Measurements from ENCODE around the gene PJVK.

Gene PJVK

GRCh38 chr2:178491612-178492011 is 40.4 kb downstream of the PJVK start:
- no peak for TF ChIP-seq CTCF (IDR thresholded peaks at IDR 0.05; ENCODE audit: borderline replicate concordance, control extremely low read depth, extremely low read depth, insufficient read depth, missing control alignments)
- in situ Hi-C loops (cut with MboI; ENCODE audit: low sequenced_read_pairs, unreplicated experiment), result no loop called here
- no peak for DNase-seq (ENCODE audit: low spot score)

- in situ Hi-C loops (cut with MboI; ENCODE audit: low sequenced_read_pairs, unreplicated experiment), result no loop called here
- no peak for DNase-seq (ENCODE audit: low spot score)
- TF ChIP-seq CTCF (IDR thresholded peaks at IDR 0.05; ENCODE audit: borderline replicate concordance, control extremely low read depth, extremely low read depth, insufficient read depth, missing control alignments), result no peak
Measured at GRCh38 chr2:178496049-178496448, 44.9 kb downstream of the PJVK start.

- DNase-seq (ENCODE audit: low spot score), result no peak
- in situ Hi-C loops (cut with MboI; ENCODE audit: low sequenced_read_pairs, unreplicated experiment), result no loop called here
- TF ChIP-seq CTCF (IDR thresholded peaks at IDR 0.05; ENCODE audit: borderline replicate concordance, control extremely low read depth, extremely low read depth, insufficient read depth, missing control alignments), result no peak
Measured at GRCh38 chr2:178498137-178498536, 47.0 kb downstream of the PJVK start.

- DNase-seq (ENCODE audit: low spot score), result no peak
- in situ Hi-C loops (cut with MboI; ENCODE audit: low sequenced_read_pairs, unreplicated experiment), result no loop called here
- no peak for TF ChIP-seq CTCF (IDR thresholded peaks at IDR 0.05; ENCODE audit: borderline replicate concordance, control extremely low read depth, extremely low read depth, insufficient read depth, missing control alignments)
Measured at GRCh38 chr2:178499640-178500039, 48.5 kb downstream of the PJVK start.

- no peak for DNase-seq (ENCODE audit: low spot score)
- no peak for TF ChIP-seq CTCF (IDR thresholded peaks at IDR 0.05; ENCODE audit: borderline replicate concordance, control extremely low read depth, extremely low read depth, insufficient read depth, missing control alignments)
- in situ Hi-C loops (cut with MboI; ENCODE audit: low sequenced_read_pairs, unreplicated experiment), result no loop called here
Measured at GRCh38 chr2:178502751-178503150, 51.6 kb downstream of the PJVK start.

GRCh38 chr2:178506101-178506500 is 54.9 kb downstream of the PJVK start:
- DNase-seq (ENCODE audit: low spot score), result no peak
- no peak for TF ChIP-seq CTCF (IDR thresholded peaks at IDR 0.05; ENCODE audit: borderline replicate concordance, control extremely low read depth, extremely low read depth, insufficient read depth, missing control alignments)
- in situ Hi-C loops (cut with MboI; ENCODE audit: low sequenced_read_pairs, unreplicated experiment), result no loop called here

- no peak for TF ChIP-seq CTCF (IDR thresholded peaks at IDR 0.05; ENCODE audit: borderline replicate concordance, control extremely low read depth, extremely low read depth, insufficient read depth, missing control alignments)
- DNase-seq (ENCODE audit: low spot score), result no peak
- in situ Hi-C loops (cut with MboI; ENCODE audit: low sequenced_read_pairs, unreplicated experiment), result no loop called here
Measured at GRCh38 chr2:178506524-178506923, 55.3 kb downstream of the PJVK start.

All from GM13976 (cell line).